ENCODE measurements around the gene RSRC2.

DNA sequence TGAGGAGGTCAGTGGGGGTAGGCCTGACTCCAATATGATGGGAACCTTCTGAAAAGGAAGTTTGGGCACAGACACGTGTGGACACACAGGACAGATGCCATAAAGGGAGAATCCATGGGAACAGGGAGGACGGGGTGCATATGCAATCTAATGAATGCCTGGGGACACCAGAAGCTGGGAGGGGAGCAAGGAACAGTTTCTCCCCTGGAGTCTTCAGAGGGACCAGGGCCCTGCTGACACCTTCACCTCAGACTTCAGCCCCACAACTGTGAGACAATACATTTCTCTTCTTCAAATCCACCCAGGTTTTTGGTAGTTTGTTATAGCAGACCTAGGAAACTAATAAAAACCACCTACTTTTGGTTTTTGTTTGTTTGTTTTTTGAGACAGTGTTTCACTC lies 69.1 kb downstream of the RSRC2 start:
- TF ChIP-seq, protein P1, sequence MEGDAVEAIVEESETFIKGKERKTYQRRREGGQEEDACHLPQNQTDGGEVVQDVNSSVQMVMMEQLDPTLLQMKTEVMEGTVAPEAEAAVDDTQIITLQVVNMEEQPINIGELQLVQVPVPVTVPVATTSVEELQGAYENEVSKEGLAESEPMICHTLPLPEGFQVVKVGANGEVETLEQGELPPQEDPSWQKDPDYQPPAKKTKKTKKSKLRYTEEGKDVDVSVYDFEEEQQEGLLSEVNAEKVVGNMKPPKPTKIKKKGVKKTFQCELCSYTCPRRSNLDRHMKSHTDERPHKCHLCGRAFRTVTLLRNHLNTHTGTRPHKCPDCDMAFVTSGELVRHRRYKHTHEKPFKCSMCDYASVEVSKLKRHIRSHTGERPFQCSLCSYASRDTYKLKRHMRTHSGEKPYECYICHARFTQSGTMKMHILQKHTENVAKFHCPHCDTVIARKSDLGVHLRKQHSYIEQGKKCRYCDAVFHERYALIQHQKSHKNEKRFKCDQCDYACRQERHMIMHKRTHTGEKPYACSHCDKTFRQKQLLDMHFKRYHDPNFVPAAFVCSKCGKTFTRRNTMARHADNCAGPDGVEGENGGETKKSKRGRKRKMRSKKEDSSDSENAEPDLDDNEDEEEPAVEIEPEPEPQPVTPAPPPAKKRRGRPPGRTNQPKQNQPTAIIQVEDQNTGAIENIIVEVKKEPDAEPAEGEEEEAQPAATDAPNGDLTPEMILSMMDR (IDR thresholded peaks at IDR 0.05): no peak
- no peak for TF ChIP-seq POLR2A (IDR thresholded peaks at IDR 0.05)
